D721Med (cell line): ENCODE measurements around the gene MAD1L1.

Experiments
- DNase-seq: peaks from one replicate; pipeline ENCODE4 v3.0.0; 2011; ENCODE audit warnings: low spot score; ENCODE audit not compliant: insufficient read length
- FAIRE-seq: peaks from 2 replicates; lab custom pipeline; 2011; peaks lifted over from hg19 to GRCh38; lab: Jason Lieb, UNC
- CTCF ChIP-seq: IDR thresholded peaks from 2 replicates; pipeline ENCODE4 v1.5.1; 2012; ENCODE audit warnings: mild to moderate bottlenecking, control low read depth; ENCODE audit not compliant: insufficient read depth; ENCODE audit errors: missing control alignments

The MAD1L1 gene

DNA sequence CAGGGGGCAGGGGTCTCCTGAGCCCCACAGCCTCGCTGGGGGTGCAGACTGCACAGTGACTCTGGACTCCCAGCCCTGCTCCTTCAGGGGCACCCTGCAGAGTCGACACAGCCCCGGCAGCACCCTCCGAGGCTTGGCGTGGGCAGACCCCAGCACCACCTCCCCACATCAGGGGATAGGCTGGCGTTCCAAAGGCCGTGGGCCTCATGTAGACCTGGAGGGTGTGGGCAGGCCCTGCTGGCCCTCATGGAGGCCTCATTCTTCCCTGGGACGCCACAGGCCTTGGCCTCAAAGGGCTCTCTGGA, 296.8 kb downstream of the MAD1L1 start:
- no peak for DNase-seq
- no peak for TF ChIP-seq CTCF
- FAIRE-seq = no peak

GRCh38 chr7:1935176-1936005, 297.4 kb downstream of the MAD1L1 start:
- DNase-seq (no peak), FAIRE-seq (no peak)
- TF ChIP-seq CTCF = no peak

GRCh38 chr7:1934756-1935155, 298.0 kb downstream of the MAD1L1 start:
- FAIRE-seq = no peak
- no peak for TF ChIP-seq CTCF
- DNase-seq = no peak

DNA sequence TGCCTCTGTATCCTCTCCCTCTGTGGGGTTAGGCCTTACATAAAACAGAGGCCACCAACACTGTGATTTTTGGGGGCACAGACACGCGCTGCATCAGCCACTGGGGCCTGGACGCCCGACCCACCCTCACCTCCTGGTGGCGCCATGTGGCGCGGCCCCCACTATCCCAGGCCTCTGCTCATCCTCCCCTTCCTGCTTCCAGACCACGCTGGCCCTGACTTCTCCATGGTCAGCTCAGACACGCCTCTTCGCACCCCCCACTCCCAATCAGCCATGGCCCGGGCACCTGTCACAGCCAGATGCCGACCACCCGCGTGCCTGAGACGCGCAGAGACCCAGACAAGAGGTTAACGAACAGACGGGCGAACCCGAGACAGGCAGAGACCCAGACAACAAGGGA, 298.7 kb downstream of the MAD1L1 start:
- DNase-seq (no peak), FAIRE-seq (no peak)
- no peak for TF ChIP-seq CTCF

- FAIRE-seq (no peak), DNase-seq (no peak)
- no peak for TF ChIP-seq CTCF
These were observed 299.5 kb downstream of the MAD1L1 start for GRCh38 chr7:1933066-1933750.

DNA sequence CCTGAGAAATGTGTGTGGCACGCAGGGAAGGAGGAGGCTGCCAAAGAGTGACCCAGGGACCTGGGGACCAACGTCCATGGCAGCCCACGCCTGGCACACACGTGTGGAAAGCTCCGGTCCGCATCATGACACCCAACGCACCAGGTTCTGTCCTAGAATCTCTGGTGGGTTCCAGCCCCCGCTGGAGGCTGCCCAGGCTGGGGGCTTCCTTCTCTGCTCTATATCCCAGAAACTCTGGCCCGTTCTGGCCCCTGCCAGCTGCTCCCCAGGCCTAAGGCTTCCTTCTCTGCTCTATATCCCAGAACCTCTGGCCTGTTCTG, 300.8 kb downstream of the MAD1L1 start:
- FAIRE-seq = no peak

More for the DNA sequence above, 300.8 kb downstream of the MAD1L1 start:
- no peak for TF ChIP-seq CTCF
- no peak for DNase-seq
